ENCODE data around the gene TBXAS1.

TBXAS1 gene

GRCh38 chr7:140049339-140050024 lies 220.4 kb downstream of the TBXAS1 start:
- ChIA-PET CTCF (interaction anchor here (1.3 kb wide), 1 partner anchor 13 kb away, joined by 4 read pairs; the partner anchor contains the start of gene PARP12), POLR2A (no interaction called here)
- no peak for DNase-seq (ENCODE audit: extremely low spot score)
- TF ChIP-seq, protein P1, sequence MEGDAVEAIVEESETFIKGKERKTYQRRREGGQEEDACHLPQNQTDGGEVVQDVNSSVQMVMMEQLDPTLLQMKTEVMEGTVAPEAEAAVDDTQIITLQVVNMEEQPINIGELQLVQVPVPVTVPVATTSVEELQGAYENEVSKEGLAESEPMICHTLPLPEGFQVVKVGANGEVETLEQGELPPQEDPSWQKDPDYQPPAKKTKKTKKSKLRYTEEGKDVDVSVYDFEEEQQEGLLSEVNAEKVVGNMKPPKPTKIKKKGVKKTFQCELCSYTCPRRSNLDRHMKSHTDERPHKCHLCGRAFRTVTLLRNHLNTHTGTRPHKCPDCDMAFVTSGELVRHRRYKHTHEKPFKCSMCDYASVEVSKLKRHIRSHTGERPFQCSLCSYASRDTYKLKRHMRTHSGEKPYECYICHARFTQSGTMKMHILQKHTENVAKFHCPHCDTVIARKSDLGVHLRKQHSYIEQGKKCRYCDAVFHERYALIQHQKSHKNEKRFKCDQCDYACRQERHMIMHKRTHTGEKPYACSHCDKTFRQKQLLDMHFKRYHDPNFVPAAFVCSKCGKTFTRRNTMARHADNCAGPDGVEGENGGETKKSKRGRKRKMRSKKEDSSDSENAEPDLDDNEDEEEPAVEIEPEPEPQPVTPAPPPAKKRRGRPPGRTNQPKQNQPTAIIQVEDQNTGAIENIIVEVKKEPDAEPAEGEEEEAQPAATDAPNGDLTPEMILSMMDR (IDR thresholded peaks at IDR 0.05; ENCODE audit: control extremely low read depth, extremely low read depth, low read depth, missing control alignments) = no peak

DNA sequence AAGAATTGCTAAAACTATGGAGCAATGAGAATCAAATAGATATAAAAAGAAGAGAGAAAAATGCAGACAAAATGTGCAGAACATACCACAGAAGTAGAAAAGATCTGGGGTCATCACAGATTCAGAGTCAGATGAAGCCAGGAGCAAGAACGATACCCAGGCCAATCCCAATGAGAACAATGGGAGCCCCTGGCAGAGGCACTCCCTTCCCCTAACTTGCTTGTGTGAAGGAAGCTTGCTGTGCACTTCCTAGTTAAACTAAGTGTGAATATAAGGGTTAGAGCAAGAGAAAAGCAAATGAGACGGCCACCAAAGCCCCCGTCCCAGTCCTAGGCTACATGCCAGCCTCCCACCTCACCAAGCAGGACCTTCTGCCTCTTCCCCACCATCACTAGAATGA lies 221.0 kb downstream of the TBXAS1 start:
- POLR2A ChIA-PET = no interaction called here
- CTCF ChIA-PET = interaction anchor here (1.3 kb wide), 1 partner anchor 13 kb away, joined by 4 read pairs; the partner anchor contains the start of gene PARP12
- TF ChIP-seq, protein P1 (IDR thresholded peaks at IDR 0.05; ENCODE audit: control extremely low read depth, extremely low read depth, low read depth, missing control alignments) = no peak
- no peak for DNase-seq (ENCODE audit: extremely low spot score)

DNA sequence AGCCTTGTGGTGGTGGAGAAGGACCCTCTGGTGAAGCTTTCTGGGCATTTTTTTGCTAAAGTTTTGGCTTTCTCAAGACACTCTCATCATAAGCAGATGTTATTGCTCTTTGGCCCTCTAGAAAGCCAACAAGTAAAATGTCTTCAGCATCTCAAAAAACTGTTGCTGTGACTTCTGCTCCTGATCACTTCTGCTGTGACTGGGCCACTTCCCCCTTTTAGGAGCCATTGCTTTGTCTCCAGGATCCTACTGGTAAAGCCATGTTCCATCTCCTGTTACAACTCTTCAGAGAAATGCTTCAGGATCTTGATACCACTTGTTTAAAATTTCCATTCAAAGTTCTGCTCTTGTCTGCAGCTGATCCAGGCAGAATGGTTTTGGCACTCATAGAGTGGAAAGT lies 222.8 kb downstream of the TBXAS1 start:
- DNase-seq (ENCODE audit: extremely low spot score) = no peak
- ChIA-PET CTCF (no interaction called here), POLR2A (no interaction called here)
- TF ChIP-seq, protein P1 (IDR thresholded peaks at IDR 0.05; ENCODE audit: control extremely low read depth, extremely low read depth, low read depth, missing control alignments) = no peak

DNA sequence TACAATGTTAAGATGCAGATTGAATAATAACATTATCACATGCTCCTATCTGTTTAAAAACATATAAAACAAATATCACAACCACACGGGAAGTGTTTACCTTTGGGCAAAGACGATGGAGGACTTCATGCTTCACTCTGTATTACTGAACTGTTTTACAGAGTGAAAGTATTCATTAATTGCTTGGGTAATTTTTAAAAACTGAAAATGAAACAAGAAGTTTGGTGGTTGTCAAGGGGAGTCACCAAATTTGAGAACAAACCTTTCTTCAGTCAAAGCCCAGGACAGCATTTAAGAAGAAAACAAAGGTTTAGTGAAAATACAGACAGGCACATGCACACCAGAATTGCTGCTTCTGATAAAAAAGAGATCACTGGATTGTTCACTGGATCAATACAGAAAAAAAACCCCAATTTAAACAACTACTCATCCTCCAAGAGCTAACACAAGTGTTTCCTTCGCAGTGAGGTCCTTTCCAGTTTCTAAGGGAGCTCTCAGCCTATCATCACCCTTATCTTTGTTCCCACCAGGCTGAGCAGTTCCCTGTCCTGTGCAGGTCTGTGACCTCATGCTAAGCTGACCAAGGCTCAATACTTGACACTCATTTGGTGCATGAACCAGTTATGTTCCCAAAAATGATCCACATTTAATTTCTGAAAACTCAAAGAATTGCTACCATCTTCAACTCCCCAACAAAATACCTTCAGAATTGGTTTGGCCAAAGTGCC lies 224.9 kb downstream of the TBXAS1 start:
- TF ChIP-seq, protein P1 (IDR thresholded peaks at IDR 0.05; ENCODE audit: control extremely low read depth, extremely low read depth, low read depth, missing control alignments) = no peak
- ChIA-PET POLR2A (no interaction called here), CTCF (interaction anchor here (1.2 to 1.4 kb wide), 3 partner anchors 12 to 48 kb away, joined by 3 read pairs; no protein-coding TSS in a partner anchor)
- DNase-seq (ENCODE audit: extremely low spot score) = peak; percentile 60

- CTCF ChIA-PET = interaction anchor here (1.4 kb wide), 2 partner anchors 13 to 16 kb away, joined by 3 read pairs; no protein-coding TSS in a partner anchor
- POLR2A ChIA-PET = no interaction called here
- TF ChIP-seq, protein P1 (IDR thresholded peaks at IDR 0.05; ENCODE audit: control extremely low read depth, extremely low read depth, low read depth, missing control alignments) = no peak
- DNase-seq (ENCODE audit: extremely low spot score) = no peak
These were observed 225.7 kb downstream of the TBXAS1 start for GRCh38 chr7:140054751-140055150.

DNA sequence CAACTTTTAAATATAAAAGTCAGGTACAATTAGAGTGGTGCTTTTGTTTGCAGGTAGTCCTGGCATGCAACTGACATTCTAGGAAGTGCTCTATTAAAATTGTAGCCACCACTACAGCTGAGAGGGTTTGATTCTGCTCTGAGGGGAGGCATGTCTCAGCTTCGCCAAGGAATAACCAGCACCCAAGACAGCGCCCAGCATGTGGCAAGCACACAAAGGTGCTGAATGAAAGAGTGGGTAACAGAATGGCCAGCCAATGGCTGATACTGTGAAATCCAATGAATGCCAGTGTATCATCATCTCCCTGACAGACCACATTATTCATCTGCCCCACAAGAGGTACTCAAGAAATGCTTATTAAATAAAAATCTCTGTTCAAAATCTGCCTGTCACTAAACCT lies 226.8 kb downstream of the TBXAS1 start:
- ChIA-PET POLR2A (no interaction called here), CTCF (no interaction called here)
- TF ChIP-seq, protein P1 (IDR thresholded peaks at IDR 0.05; ENCODE audit: control extremely low read depth, extremely low read depth, low read depth, missing control alignments) = no peak
- no peak for DNase-seq (ENCODE audit: extremely low spot score)
